Measurements from ENCODE around the gene TXNIP. TPM values are rescaled to one million over a fixed set of nuclear protein-coding genes. Genes with fewer than 3 reads are reported as not detected.

The TXNIP gene
- total RNA-seq, 1 donor = 69.5 TPM

DNA sequence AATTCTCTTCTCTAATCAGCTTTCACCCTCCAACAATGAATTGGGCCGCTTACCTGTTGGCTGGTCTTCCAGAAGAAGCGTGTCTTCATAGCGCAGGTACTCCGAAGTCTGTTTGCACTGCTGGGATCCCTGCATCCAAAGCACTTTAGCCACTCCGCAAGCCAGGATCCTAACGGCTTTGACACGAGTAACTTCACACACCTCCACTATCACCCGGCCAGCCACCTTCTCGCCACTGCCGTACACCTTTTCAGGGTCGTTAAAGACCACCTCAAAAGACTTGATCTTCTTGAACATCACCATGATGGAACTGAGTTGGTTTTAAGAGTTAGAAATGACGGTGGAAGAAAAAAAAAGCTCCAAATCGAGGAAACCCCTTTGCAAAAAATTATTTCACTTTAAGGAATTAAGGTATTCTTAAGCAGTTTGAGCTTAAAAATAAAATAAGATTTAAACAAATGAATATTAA lies 381 bp downstream of the TXNIP start:
- H3K4me3 ChIP-seq (ENCODE audit: low read depth, low read length) = peak overlapping the region; percentile 99
- TF ChIP-seq, protein P1, sequence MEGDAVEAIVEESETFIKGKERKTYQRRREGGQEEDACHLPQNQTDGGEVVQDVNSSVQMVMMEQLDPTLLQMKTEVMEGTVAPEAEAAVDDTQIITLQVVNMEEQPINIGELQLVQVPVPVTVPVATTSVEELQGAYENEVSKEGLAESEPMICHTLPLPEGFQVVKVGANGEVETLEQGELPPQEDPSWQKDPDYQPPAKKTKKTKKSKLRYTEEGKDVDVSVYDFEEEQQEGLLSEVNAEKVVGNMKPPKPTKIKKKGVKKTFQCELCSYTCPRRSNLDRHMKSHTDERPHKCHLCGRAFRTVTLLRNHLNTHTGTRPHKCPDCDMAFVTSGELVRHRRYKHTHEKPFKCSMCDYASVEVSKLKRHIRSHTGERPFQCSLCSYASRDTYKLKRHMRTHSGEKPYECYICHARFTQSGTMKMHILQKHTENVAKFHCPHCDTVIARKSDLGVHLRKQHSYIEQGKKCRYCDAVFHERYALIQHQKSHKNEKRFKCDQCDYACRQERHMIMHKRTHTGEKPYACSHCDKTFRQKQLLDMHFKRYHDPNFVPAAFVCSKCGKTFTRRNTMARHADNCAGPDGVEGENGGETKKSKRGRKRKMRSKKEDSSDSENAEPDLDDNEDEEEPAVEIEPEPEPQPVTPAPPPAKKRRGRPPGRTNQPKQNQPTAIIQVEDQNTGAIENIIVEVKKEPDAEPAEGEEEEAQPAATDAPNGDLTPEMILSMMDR (IDR thresholded peaks at IDR 0.05; ENCODE audit: insufficient read depth, low read depth, low read length) = no peak
- no peak for DNase-seq (ENCODE audit: low read depth)

DNA sequence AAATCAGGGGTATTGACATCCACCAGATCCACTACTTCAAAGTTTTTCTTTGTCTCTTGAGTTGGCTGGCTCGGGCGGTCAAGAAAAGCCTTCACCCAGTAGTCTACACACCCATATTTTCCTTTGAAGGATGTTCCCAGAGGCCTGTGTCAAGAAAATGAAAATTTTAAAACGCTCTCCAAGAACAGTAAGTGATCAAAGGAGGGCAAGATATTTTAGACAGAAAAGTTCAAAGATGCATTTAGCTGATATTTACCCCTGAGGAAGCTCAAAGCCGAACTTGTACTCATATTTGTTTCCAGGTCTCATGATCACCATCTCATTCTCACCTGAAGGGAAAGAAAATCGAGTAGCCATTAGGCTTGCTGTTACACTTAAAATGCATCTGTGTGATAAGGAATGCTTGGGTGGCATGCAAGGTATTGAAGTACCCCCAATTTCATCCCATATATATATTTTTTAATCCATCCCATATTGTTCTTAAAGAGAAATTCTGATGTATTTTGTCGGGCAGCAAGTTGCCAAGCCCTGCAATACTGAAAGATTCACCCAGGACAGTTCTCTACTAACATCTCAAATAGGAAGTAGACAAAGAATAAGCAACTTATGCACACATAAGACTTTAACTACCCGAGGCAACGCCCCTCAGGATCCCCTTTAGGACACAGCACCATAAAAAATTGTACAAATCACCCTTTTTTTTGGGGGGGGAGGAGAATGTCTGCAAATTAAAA lies 1.1 kb downstream of the TXNIP start:
- H3K4me3 ChIP-seq (ENCODE audit: low read depth, low read length) = peak overlapping the region; percentile 99
- TF ChIP-seq, protein P1 (IDR thresholded peaks at IDR 0.05; ENCODE audit: insufficient read depth, low read depth, low read length) = no peak
- DNase-seq (ENCODE audit: low read depth) = no peak

DNA sequence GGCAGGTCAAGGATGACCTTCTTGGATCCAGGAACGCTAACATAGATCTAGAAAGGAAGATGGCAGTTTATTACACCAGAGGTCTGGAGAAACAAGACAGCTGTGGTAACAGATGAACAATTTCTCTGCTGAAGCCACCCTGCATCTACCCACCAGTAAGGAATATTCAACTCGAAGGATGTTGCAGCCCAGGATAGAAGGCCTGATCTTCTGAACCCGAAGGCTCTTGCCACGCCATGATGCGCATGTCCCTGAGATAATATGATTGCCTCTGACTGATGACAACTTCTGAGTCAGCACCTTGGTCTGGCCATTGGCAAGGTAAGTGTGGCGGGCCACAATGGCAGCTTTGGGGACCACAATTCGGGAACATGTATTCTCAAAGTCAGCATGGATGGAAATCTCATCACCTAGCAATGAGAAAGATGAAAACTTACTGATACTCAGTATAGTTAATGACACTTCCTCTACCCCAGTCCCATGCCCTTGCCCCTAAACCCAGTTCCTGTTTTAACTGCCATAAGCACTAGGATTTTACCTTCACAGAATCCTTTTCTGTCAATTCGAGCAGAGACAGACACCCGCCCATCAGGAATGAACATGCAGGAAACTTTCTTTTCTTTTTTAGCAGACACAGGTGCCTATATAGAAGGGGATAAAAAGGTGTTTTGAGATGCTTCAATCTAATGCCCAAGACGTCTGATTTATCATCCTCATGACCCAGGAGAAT lies 1.8 kb downstream of the TXNIP start:
- no peak for DNase-seq (ENCODE audit: low read depth)
- TF ChIP-seq, protein P1 (IDR thresholded peaks at IDR 0.05; ENCODE audit: insufficient read depth, low read depth, low read length) = no peak
- peak overlapping the region; percentile 99 for H3K4me3 ChIP-seq (ENCODE audit: low read depth, low read length)

DNA sequence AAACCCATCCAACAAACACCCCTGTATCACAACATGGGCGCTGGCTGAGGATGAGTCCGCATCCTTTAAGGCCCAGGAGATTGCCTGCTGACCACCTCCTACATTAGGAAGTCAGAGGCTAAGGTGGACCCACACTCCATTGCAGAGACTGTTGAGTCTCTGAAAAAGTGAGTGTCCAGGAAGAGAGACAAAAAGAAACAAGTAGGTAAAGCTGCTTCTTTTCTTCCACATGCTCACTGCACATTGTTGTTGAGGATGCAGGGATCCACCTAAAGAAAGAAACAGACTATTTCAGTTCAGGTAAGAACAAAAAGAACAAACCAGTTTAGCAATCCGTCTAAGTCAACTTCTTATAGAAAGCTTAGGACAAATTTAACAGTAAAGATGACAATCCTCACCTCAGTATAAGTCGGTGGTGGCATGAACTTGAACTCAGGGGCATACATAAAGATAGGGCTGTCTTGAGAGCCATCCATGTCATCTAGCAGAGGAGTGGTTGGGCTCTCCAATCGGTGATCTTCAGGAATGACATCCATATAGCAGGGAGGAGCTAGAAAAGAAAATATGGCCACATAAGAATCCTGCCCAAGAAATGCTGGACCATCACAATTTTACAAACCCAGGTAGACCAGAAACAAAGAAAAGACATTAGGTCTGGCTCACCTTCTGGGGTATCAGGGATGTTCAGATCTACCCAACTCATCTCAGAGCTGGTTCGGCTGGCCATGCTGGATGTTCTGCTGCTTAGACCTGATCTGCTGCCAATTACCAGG lies 2.6 kb downstream of the TXNIP start:
- TF ChIP-seq, protein P1 (IDR thresholded peaks at IDR 0.05; ENCODE audit: insufficient read depth, low read depth, low read length) = no peak
- H3K4me3 ChIP-seq (ENCODE audit: low read depth, low read length) = peak overlapping the region; percentile 99
- no peak for DNase-seq (ENCODE audit: low read depth)

DNA sequence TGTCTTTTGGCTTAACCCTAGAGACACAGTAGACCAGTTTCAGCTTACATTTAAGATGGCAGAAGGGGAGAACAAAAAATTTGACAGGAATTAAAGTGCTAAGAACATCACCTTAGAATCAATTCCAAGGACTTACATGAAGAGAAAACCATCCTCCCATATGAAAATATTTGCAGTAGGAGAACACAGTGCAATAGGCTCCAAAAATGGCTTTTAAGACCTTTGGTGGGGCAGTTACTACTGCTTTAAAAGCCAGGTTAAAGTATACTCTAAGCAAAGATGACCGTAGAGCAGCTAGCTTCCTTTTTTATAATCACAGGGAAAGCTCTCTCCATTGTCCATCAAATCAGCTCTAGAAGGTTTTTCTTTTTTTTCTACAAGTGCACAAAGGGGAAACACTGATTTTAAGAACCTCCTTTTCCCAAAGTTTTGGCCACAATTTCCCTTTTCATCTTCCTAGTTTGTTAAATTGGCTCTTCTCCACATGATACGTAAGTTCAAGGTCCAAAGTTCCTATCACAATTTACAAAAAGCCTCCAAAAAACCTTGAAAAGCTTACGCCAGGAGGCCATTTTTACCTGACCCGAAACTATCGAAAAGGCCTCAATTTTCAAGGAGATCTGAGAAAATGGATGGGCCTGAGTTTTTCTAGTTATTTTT lies 3.3 kb downstream of the TXNIP start:
- TF ChIP-seq, protein P1 (IDR thresholded peaks at IDR 0.05; ENCODE audit: insufficient read depth, low read depth, low read length) = no peak
- no peak for DNase-seq (ENCODE audit: low read depth)
- peak overlapping the region; percentile 99 for H3K4me3 ChIP-seq (ENCODE audit: low read depth, low read length)

DNA sequence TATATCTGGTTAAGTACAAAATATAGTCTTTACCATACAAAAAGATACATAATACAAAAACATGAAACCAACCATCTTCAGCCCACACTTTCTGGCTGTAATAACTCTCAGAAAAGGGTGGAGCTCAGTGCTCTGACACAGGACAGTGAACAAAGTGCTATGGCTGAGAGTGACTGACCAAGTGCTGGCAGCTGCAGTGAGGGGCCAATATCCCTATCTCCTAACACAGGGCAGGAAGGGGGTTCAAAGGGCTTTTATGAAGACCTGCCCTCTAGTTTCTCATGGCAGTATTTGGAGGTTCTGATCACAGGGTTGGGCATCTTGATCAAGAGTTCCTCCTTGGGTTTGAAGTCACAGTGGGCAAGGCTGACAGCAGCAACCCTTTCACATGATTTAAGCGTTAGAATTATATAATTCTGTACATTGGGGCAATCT lies 3.9 kb downstream of the TXNIP start:
- DNase-seq (ENCODE audit: low read depth) = no peak
- H3K4me3 ChIP-seq (ENCODE audit: low read depth, low read length) = peak overlapping the region; percentile 99
- TF ChIP-seq, protein P1 (IDR thresholded peaks at IDR 0.05; ENCODE audit: insufficient read depth, low read depth, low read length) = no peak

Data from fibroblast of villous mesenchyme (primary cell).